Osteocyte (in vitro differentiated cells): ENCODE measurements around the gene ALMS1. TPM values are rescaled to one million over a fixed set of nuclear protein-coding genes. Genes with fewer than 3 reads are reported as not detected.
A peak's percentile ranks its signal among the peaks of the same experiment; 100 is the strongest.

ENCODE experiments used
- DNase-seq: peaks from one replicate; pipeline ENCODE4 v3.0.0; 2021; ENCODE audit warnings: mixed read lengths; ENCODE audit not compliant: unreplicated experiment; ENCODE audit errors: extremely low spot score
- H3K27ac Mint-ChIP-seq: one replicate; pipeline ENCODE4 v1.8.0; 2021; ENCODE audit warnings: mild to moderate bottlenecking, mixed read lengths; ENCODE audit not compliant: unreplicated experiment
- H3K27me3 Mint-ChIP-seq: one replicate; pipeline ENCODE4 v1.8.0; 2021; ENCODE audit warnings: mixed read lengths; ENCODE audit not compliant: unreplicated experiment
- H3K36me3 Mint-ChIP-seq: one replicate; pipeline ENCODE4 v1.8.0; 2021; ENCODE audit warnings: mixed read lengths; ENCODE audit not compliant: unreplicated experiment
- H3K4me1 Mint-ChIP-seq: one replicate; pipeline ENCODE4 v1.8.0; 2021; ENCODE audit warnings: mixed read lengths; ENCODE audit not compliant: unreplicated experiment
- H3K4me3 Mint-ChIP-seq: one replicate; pipeline ENCODE4 v1.8.0; 2021; ENCODE audit warnings: mild to moderate bottlenecking, moderate library complexity, mixed read lengths; ENCODE audit not compliant: unreplicated experiment
- H3K9me3 Mint-ChIP-seq: one replicate; pipeline ENCODE4 v1.8.0; 2021; ENCODE audit warnings: mixed read lengths; ENCODE audit not compliant: unreplicated experiment
- CTCF ChIP-seq: fragments of 200-600 bp; sonication (generic); IDR thresholded peaks from 2 replicates; pipeline ENCODE4 v1.5.0; 2021; ENCODE audit warnings: antibody characterized with exemption, mild to moderate bottlenecking, moderate library complexity
- total RNA-seq: library from RNA; stranded (reverse); gene quantifications from 2 replicates; pipeline ENCODE4 v1.2.1, GENCODE V29; 2021

The ALMS1 gene
- total RNA-seq, 1 donor from 2014 or later: 18.5 TPM

GRCh38 chr2:73566288-73566878 lies 180.7 kb downstream of the ALMS1 start:
- Mint-ChIP-seq H3K27me3 (no peaks in the 10 kb centered on the region), H3K4me1 (no peaks in the 10 kb centered on the region)

GRCh38 chr2:73575261-73575660 lies 189.6 kb downstream of the ALMS1 start:
- no peaks in the 10 kb centered on the region for H3K4me1 Mint-ChIP-seq
- TF ChIP-seq CTCF: no peak
- no peak for DNase-seq

More at GRCh38 chr2:73566288-73566878, 180.7 kb downstream of the ALMS1 start:
- Mint-ChIP-seq H3K27ac (no peak overlapping the region), H3K9me3 (no peaks in the 10 kb centered on the region), H3K4me3 (no peak overlapping the region), H3K36me3 (peaks cover 7% of the 10 kb centered on the region)
- TF ChIP-seq CTCF: no peak
- no peak for DNase-seq

GRCh38 chr2:73582364-73582763 lies 196.7 kb downstream of the ALMS1 start:
- no peak overlapping the region for H3K27ac Mint-ChIP-seq
- peaks cover 37% of the 10 kb centered on the region for H3K36me3 Mint-ChIP-seq
- no peak for DNase-seq
- H3K4me1 Mint-ChIP-seq: no peaks in the 10 kb centered on the region
- peaks cover 27% of the 10 kb centered on the region for H3K9me3 Mint-ChIP-seq
- TF ChIP-seq CTCF: no peak
- no peak overlapping the region for H3K4me3 Mint-ChIP-seq
- no peaks in the 10 kb centered on the region for H3K27me3 Mint-ChIP-seq

More at GRCh38 chr2:73575261-73575660, 189.6 kb downstream of the ALMS1 start:
- peaks cover 13% of the 10 kb centered on the region for H3K9me3 Mint-ChIP-seq
- no peak overlapping the region for H3K27ac Mint-ChIP-seq
- no peaks in the 10 kb centered on the region for H3K27me3 Mint-ChIP-seq
- peaks cover 29% of the 10 kb centered on the region for H3K36me3 Mint-ChIP-seq
- no peak overlapping the region for H3K4me3 Mint-ChIP-seq

GRCh38 chr2:73588177-73588576 lies 202.5 kb downstream of the ALMS1 start:
- peaks cover 16% of the 10 kb centered on the region for H3K9me3 Mint-ChIP-seq
- H3K27me3 Mint-ChIP-seq: no peaks in the 10 kb centered on the region
- no peak for TF ChIP-seq CTCF
- H3K4me3 Mint-ChIP-seq: no peak overlapping the region
- no peak for DNase-seq
- H3K27ac Mint-ChIP-seq: peak overlapping the region; percentile 5
- H3K4me1 Mint-ChIP-seq: peaks cover 4% of the 10 kb centered on the region
- H3K36me3 Mint-ChIP-seq: peaks cover 18% of the 10 kb centered on the region

- H3K27ac Mint-ChIP-seq: peak overlapping the region; percentile 12
- H3K4me3 Mint-ChIP-seq: no peak overlapping the region
- peaks cover 18% of the 10 kb centered on the region for H3K4me1 Mint-ChIP-seq
- H3K9me3 Mint-ChIP-seq: peaks cover 11% of the 10 kb centered on the region
- H3K27me3 Mint-ChIP-seq: no peaks in the 10 kb centered on the region
- peaks cover 4% of the 10 kb centered on the region for H3K36me3 Mint-ChIP-seq
- no peak for DNase-seq
- TF ChIP-seq CTCF: no peak
Observed at GRCh38 chr2:73593680-73594079, 208.0 kb downstream of the ALMS1 start.
